SH-SY5Y (cell line): ENCODE results near the gene PDE1C.

Experiments used
- GATA2 ChIP-seq: IDR thresholded peaks from 2 replicates; pipeline ENCODE4 v1.6.1; 2011; ENCODE audit warnings: mild to moderate bottlenecking, low read depth, low read length
- GATA3 ChIP-seq: IDR thresholded peaks from 2 replicates; pipeline ENCODE4 v1.6.1; 2011; ENCODE audit warnings: low read depth, mild to moderate bottlenecking, low read length, moderate library complexity

DNA sequence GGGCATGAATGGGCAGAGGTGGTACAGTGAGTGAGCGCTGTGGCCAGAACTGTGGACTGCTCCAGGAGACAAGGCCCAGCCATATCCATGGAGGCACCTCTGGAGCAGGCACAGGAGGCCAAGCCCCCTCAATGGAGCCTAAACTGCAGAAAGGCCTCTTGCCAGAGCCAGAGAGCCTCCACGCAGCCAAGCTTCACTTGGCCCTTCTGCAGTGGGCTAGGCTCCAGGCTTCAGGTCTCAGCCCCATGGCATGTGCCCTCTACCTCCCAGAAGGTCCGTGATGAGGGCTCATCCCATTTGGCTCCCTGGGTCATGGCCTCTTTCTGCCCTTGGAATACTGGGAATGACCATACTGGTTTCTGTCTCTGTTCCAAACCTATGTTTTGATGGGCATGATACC lies 8.9 kb downstream of the PDE1C start:
- TF ChIP-seq GATA3, result no peak
- TF ChIP-seq GATA2, result no peak
